HS-27A (cell line): ENCODE measurements around the gene FAM199X.
"Not testable (repeated sequence)": the region's sequence is repeated elsewhere in the genome, so short reads cannot be mapped to it uniquely, and the experiment has no call there.

ENCODE experiments used
- DNase-seq: peaks from one replicate; pipeline ENCODE4 v3.0.0-alpha.2; 2012; ENCODE audit warnings: low read depth, missing footprints

Gene FAM199X

DNA sequence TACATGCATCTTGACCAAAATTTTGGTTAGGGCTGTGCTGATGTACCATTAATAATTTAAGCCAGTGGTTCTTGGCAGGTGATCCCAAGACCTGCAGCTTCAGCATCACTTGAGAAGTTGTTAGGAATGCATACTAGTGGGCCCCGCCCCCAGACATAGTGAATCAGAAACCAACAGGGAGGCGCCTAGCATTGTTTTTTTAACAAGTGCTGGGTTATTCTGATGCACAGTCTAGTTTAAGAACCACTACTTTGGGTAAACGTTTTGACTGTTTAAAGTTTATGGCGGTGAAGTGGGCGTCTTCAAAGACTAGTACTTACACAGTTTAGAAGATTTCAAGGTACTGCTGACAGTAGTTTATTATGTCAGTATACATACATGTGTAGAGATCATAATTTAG is 23.6 kb downstream of the FAM199X start:
- DNase-seq, result no peak

GRCh38 chrX:104193485-104193884 is 27.2 kb downstream of the FAM199X start:
- DNase-seq, result no peak

DNA sequence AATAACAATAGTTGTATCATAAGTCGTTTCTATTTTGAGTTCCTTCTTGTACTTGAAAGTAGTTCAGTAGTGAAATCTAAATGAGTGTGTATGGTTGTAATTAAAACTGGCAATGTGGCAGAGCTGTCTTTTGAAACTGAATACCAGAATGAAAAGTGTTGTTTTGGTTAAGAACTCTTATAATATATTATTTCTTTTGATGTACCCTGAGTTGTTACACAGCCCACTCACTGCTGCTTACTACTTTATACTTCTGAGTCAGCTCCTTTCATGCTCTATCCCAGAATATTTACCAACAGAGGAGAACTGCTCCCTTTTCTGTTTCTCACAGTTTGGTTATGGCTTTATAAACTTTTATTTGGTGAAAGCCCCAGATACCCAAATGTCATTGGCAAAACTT is 28.8 kb downstream of the FAM199X start:
- DNase-seq, result no peak

GRCh38 chrX:104195489-104196084 is 29.3 kb downstream of the FAM199X start:
- no peak for DNase-seq

GRCh38 chrX:104205548-104205947 is 39.3 kb downstream of the FAM199X start:
- DNase-seq, result no peak

DNA sequence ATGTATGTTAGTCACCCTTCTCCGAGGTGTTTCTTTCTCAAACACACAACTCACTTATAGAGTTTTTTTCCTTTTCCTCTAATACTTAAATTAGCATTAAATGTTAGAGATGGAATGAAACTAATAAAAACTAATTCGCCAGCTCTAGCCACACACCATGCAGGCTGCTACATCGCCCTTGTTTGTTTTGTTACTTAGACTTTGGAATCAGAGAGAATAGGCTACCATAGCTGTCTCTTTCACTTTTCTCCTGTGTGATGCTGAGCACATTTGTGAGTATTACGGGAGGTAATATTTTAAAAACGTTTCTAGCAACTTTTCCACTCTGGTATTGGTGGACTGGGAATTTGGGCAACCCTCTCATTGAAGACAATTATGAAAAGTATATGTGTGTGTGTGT is 44.9 kb downstream of the FAM199X start:
- DNase-seq, result no peak

GRCh38 chrX:104230060-104230459 is 63.8 kb downstream of the FAM199X start:
- DNase-seq, result not testable (repeated sequence)
